ENCODE results near the gene HRC. TPM values are rescaled to one million over a fixed set of nuclear protein-coding genes. Genes with fewer than 3 reads are reported as not detected.
"Not testable (repeated sequence)": the region's sequence is repeated elsewhere in the genome, so short reads cannot be mapped to it uniquely, and the experiment has no call there.

Gene HRC
- polyA plus RNA-seq, 1 of the 3 experiments (the other 2 are of a cell fraction), result not detected

DNA sequence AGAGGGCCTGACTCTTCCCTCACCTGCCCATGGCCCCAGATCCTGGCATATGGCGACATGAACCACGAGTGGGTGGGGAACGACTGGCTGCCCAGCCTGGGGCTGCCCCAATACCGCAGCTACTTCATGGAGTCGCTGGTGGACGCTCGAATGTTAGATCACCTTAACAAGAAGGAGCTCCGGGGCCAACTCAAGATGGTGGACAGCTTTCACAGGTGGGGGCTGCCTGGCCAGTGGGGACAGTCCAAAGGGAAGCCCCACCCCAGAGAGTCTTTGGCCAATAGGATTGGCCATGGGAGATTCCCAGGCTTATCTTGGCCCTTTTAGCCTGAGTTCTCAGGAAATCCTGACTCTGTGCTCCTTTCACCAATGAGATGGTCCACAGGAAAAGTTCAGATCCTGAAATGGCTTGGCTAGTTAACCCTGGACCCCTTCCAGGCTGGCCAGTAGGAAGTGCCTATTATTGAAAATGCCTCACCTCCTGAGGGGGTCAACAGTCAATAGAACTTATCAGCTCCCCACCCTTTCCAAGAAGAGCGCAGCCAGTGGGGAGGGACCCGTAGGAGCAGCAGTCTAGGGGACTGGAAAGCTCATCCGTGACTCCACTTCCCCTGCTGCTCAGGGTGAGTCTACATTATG is 7.0 kb downstream of the HRC start:
- no peaks in the 10 kb centered on the region for H3K27me3 ChIP-seq (ENCODE audit: insufficient read depth)
- POLR2A ChIA-PET, result interaction anchor here (0.5 to 1.5 kb wide), 2 partner anchors 49 to 50 kb away, joined by 3 read pairs; no protein-coding TSS in a partner anchor

DNA sequence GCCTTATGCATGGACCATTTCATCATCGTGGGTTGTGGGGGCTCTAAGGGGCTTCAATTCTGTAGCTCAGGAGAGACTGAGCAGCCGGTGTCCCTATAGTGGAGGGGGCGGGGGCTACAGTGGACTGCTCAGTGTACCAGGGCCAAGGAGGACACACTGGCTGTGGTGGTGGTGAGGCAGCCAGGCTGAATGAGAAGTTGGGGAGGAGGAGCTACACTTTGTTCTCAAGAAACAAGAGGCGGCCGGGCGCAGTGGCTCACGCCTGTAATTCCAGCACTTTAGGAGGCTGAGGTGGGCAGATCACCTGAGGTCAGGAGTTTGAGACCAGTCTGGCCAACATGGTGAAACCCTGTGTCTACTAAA is 8.8 kb downstream of the HRC start:
- H2AFZ ChIP-seq (ENCODE audit: low read depth); H3K4me3 ChIP-seq (ENCODE audit: low read depth in 2 of 2, low read length in 1 of 2); H4K20me1 ChIP-seq (ENCODE audit: insufficient read depth); H3K4me2 ChIP-seq; H3K27ac ChIP-seq (ENCODE audit: low read depth in 2 of 2, low read length in 1 of 2); H3K9me2 ChIP-seq; H3K9ac ChIP-seq; H3K9me3 ChIP-seq; DNase-seq; H3K36me3 ChIP-seq (replicated peaks in 1 of 2; ENCODE audit: control insufficient read depth in 1 of 2, insufficient read depth in 2 of 2, low read length in 1 of 2); H3K79me2 ChIP-seq (ENCODE audit: insufficient read depth); H3K27me3 ChIP-seq (ENCODE audit: insufficient read depth): not testable (repeated sequence)
- ChIA-PET CTCF (interaction anchor here (0.6 to 11.1 kb wide), 22 partner anchors 9 to 509 kb away, joined by 3 to 87 read pairs (median 4); partner anchors contain the start of genes HRC, LIN7B, PPFIA3 and TRPM4), POLR2A (interaction anchor here (0.7 kb wide), 1 partner anchor 33 kb away, joined by 3 read pairs; the partner anchor contains the start of gene LIN7B)
- Histone ChIP-seq H3F3A (replicated peaks; ENCODE audit: insufficient read depth) (peaks cover 16% of the 10 kb centered on the region), H3K4me1 (ENCODE audit: control insufficient read depth in 1 of 2, insufficient read depth in 2 of 2, low read depth in 1 of 2, low read length in 1 of 2) (peaks cover 3 to 28% of the 10 kb centered on the region in 2 experiments; a peak in 2 of 4 replicates)
- 54% methylated on average over 7 of the region's 7 CpGs for WGBS (ENCODE audit: low lambda C conversion rate)

More for the DNA sequence above, 7.0 kb downstream of the HRC start:
- no peak overlapping the region for H3K9ac ChIP-seq
- H3K4me2 ChIP-seq, result peak overlapping the region; percentile 100; the same call in 1 of the 2 replicates
- H4K20me1 ChIP-seq (ENCODE audit: insufficient read depth), result no peaks in the 10 kb centered on the region
- no peaks in the 10 kb centered on the region for H3K36me3 ChIP-seq (replicated peaks in 1 of 2; ENCODE audit: control insufficient read depth in 1 of 2, insufficient read depth in 2 of 2, low read length in 1 of 2)
- no peak overlapping the region for H3K27ac ChIP-seq (ENCODE audit: low read depth in 2 of 2, low read length in 1 of 2)
- 93% methylated on average over 9 of the region's 11 CpGs for WGBS (ENCODE audit: low lambda C conversion rate)
- H2AFZ ChIP-seq (ENCODE audit: low read depth), result no peak overlapping the region
- no peaks in the 10 kb centered on the region for H3K79me2 ChIP-seq (ENCODE audit: insufficient read depth)
- CTCF ChIA-PET, result interaction anchor here (2.3 to 11.1 kb wide), 2 partner anchors 50 to 51 kb away, joined by 12 to 87 read pairs; no protein-coding TSS in a partner anchor
- H3K9me2 ChIP-seq, result no peaks in the 10 kb centered on the region
- TF ChIP-seq, protein P1, sequence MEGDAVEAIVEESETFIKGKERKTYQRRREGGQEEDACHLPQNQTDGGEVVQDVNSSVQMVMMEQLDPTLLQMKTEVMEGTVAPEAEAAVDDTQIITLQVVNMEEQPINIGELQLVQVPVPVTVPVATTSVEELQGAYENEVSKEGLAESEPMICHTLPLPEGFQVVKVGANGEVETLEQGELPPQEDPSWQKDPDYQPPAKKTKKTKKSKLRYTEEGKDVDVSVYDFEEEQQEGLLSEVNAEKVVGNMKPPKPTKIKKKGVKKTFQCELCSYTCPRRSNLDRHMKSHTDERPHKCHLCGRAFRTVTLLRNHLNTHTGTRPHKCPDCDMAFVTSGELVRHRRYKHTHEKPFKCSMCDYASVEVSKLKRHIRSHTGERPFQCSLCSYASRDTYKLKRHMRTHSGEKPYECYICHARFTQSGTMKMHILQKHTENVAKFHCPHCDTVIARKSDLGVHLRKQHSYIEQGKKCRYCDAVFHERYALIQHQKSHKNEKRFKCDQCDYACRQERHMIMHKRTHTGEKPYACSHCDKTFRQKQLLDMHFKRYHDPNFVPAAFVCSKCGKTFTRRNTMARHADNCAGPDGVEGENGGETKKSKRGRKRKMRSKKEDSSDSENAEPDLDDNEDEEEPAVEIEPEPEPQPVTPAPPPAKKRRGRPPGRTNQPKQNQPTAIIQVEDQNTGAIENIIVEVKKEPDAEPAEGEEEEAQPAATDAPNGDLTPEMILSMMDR (IDR thresholded peaks at IDR 0.05), result no peak
- TF ChIP-seq GABPA (IDR thresholded peaks at IDR 0.05; ENCODE audit: low read depth) (no peak), TCF12 (IDR thresholded peaks at IDR 0.05) (no peak)
- no peak for DNase-seq
- no peaks in the 10 kb centered on the region for H3K9me3 ChIP-seq
- peaks cover 3 to 27% of the 10 kb centered on the region in 2 experiments; a peak in 2 of 4 replicates for H3K4me1 ChIP-seq (ENCODE audit: control insufficient read depth in 1 of 2, insufficient read depth in 2 of 2, low read depth in 1 of 2, low read length in 1 of 2)
- H3K4me3 ChIP-seq (ENCODE audit: low read depth in 2 of 2, low read length in 1 of 2), result no peak overlapping the region
- H3F3A ChIP-seq (replicated peaks; ENCODE audit: insufficient read depth), result peaks cover 24% of the 10 kb centered on the region

DNA sequence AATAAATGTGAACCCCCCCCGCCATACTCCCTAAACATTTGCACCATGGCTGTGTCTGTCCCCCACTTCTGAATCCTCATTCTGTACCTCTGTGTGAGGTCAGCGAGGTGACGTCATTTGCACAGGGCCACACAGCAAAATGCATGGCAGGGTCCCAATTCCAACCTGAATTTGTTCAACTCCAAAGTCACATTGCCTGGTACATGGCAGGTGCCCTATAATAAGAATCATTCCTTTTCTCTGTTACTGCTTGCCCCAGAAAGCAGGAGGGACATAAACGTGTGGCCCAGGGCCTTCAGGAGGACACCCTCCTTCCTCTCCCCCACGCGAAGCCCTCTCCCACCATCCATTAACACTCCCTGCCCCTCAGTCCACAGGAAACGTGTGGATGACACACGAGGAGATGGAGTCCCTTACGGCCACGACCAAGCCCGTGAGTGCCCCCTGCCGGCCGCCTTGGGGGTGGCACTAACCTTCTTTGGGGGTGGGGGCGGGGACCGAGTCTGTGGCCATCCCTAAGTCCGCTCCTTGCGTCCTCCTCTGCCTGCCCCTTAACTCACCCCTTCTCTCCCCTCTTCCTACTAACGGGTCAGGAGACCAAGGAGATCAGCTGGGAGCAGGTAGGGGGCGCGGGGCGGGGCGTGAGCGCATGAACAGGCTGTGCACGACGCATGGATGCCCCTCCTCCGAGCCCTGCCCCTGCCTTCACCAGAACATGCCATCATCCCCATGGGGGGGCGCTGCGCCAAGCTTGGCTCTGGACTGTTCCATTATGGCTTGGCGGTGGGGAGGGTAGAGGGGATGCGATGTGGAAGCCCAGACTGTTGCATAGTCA is 9.4 kb downstream of the HRC start:
- TF ChIP-seq SMC3 (IDR thresholded peaks at IDR 0.05; ENCODE audit: low read depth, low read length) (peak; percentile 71), RAD21 (IDR thresholded peaks at IDR 0.05; ENCODE audit: low read length) (peak; percentile 69), RXRA (IDR thresholded peaks at IDR 0.05; ENCODE audit: borderline replicate concordance, low read depth) (no peak), CHD2 (IDR thresholded peaks at IDR 0.05; ENCODE audit: low read length, partially characterized antibody) (peak; percentile 80), FOXJ3 (CRISPR knock-in tag; IDR thresholded peaks at IDR 0.05) (no peak), NRF1 (IDR thresholded peaks at IDR 0.05; ENCODE audit: low read depth, low read length) (no peak), GATA2 (CRISPR knock-in tag; IDR thresholded peaks at IDR 0.05) (no peak), MXI1 (IDR thresholded peaks at IDR 0.05; ENCODE audit: low read depth, low read length) (peak; percentile 78), ELF1 (IDR thresholded peaks at IDR 0.05) (no peak)
- TF ChIP-seq, protein P1 (IDR thresholded peaks at IDR 0.05), result peak; percentile 85
- TF ChIP-seq, protein P2, sequence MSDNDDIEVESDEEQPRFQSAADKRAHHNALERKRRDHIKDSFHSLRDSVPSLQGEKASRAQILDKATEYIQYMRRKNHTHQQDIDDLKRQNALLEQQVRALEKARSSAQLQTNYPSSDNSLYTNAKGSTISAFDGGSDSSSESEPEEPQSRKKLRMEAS (IDR thresholded peaks at IDR 0.05; ENCODE audit: low read depth), result peak; percentile 70
- no peaks in the 10 kb centered on the region for H3K27me3 ChIP-seq (ENCODE audit: insufficient read depth)
- no peaks in the 10 kb centered on the region for H3K36me3 ChIP-seq (replicated peaks in 1 of 2; ENCODE audit: control insufficient read depth in 1 of 2, insufficient read depth in 2 of 2, low read length in 1 of 2)
- peaks cover 3 to 23% of the 10 kb centered on the region in 2 experiments; a peak in 2 of 4 replicates for H3K4me1 ChIP-seq (ENCODE audit: control insufficient read depth in 1 of 2, insufficient read depth in 2 of 2, low read depth in 1 of 2, low read length in 1 of 2)
- no peak overlapping the region for H3K27ac ChIP-seq (ENCODE audit: low read depth in 2 of 2, low read length in 1 of 2)
- H2AFZ ChIP-seq (ENCODE audit: low read depth), result no peak overlapping the region
- peaks cover 12% of the 10 kb centered on the region for H3F3A ChIP-seq (replicated peaks; ENCODE audit: insufficient read depth)
- ChIA-PET POLR2A (interaction anchor here (0.7 kb wide), 1 partner anchor 32 kb away, joined by 3 read pairs; the partner anchor contains the start of gene LIN7B), CTCF (interaction anchor here (0.6 to 11.1 kb wide), 24 partner anchors 9 to 273 kb away, joined by 3 to 87 read pairs (median 4); partner anchors contain the start of genes HRC, LIN7B, PPFIA3 and TRPM4)
- peak; percentile 84 for DNase-seq
- H3K9ac ChIP-seq, result no peak overlapping the region
- peak overlapping the region; percentile 49; the same call in 1 of the 2 replicates for H3K4me2 ChIP-seq
- no peaks in the 10 kb centered on the region for H3K79me2 ChIP-seq (ENCODE audit: insufficient read depth)
- no peaks in the 10 kb centered on the region for H4K20me1 ChIP-seq (ENCODE audit: insufficient read depth)
- peak overlapping the region; percentile 14 to 54; a peak in 2 of 4 replicates for H3K4me3 ChIP-seq (ENCODE audit: low read depth in 2 of 2, low read length in 1 of 2)
- no peaks in the 10 kb centered on the region for H3K9me2 ChIP-seq
- WGBS (ENCODE audit: low lambda C conversion rate), result 21% methylated on average over 22 of the region's 30 CpGs
- H3K9me3 ChIP-seq, result no peaks in the 10 kb centered on the region
